ENCODE results near the gene POLA1. TPM values are rescaled to one million over a fixed set of nuclear protein-coding genes. Genes with fewer than 3 reads are reported as not detected.
A peak's percentile ranks its signal among the peaks of the same experiment; 100 is the strongest.
"Not testable (repeated sequence)": the region's sequence is repeated elsewhere in the genome, so short reads cannot be mapped to it uniquely, and the experiment has no call there.

The POLA1 gene
- total RNA-seq, 2 donors from 2014 or later = 24.4 to 53.6 TPM

DNA sequence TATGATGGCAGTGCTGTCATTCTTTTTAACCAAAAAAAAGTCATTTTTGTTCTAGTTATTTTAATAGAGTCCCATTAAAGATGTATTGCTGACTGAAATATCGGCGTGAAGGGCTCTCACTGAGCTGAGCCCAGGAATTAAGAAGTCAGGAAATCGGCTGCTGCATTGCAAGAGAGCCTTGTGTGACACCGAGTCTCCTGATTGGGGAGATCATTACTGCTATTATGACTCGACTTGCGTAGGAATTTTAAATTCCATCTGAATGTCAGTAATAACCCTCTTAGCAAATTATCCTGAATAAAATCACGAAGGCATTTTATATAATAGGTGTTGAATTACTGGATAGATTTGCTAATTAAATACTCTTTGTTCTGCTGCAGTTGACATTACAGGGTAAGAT is 111.5 kb downstream of the POLA1 start:
- Histone ChIP-seq H3K4me3 (ENCODE audit: low read length) (no peak overlapping the region), H3K36me3 (ENCODE audit: control insufficient read depth, insufficient read depth, low read length) (no peaks in the 10 kb centered on the region), H3K9me3 (ENCODE audit: control insufficient read depth, low read length) (no peaks in the 10 kb centered on the region), H3K27me3 (ENCODE audit: control insufficient read depth, insufficient read depth, low read length, poor library complexity, severe bottlenecking) (no peaks in the 10 kb centered on the region), H3K9ac (ENCODE audit: extremely low read depth, low read length, poor library complexity, severe bottlenecking) (no peak overlapping the region), H3K27ac (ENCODE audit: low read depth, low read length) (no peak overlapping the region), H3K4me1 (ENCODE audit: control insufficient read depth, insufficient read depth, low read length) (no peaks in the 10 kb centered on the region)
- H3K36me3 Mint-ChIP-seq (ENCODE audit: low read depth) = peaks cover 25% of the 10 kb centered on the region
- WGBS, 2 experiments (ENCODE audit: insufficient coverage in 1 of 2, insufficient read length in 1 of 2) = 100% methylated on average over 2 to 4 of the region's 7 CpGs
- TF ChIP-seq, protein P1, sequence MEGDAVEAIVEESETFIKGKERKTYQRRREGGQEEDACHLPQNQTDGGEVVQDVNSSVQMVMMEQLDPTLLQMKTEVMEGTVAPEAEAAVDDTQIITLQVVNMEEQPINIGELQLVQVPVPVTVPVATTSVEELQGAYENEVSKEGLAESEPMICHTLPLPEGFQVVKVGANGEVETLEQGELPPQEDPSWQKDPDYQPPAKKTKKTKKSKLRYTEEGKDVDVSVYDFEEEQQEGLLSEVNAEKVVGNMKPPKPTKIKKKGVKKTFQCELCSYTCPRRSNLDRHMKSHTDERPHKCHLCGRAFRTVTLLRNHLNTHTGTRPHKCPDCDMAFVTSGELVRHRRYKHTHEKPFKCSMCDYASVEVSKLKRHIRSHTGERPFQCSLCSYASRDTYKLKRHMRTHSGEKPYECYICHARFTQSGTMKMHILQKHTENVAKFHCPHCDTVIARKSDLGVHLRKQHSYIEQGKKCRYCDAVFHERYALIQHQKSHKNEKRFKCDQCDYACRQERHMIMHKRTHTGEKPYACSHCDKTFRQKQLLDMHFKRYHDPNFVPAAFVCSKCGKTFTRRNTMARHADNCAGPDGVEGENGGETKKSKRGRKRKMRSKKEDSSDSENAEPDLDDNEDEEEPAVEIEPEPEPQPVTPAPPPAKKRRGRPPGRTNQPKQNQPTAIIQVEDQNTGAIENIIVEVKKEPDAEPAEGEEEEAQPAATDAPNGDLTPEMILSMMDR (conservative IDR thresholded peaks at IDR 0.05) = no peak
- no peaks in the 10 kb centered on the region for H3K4me1 Mint-ChIP-seq
- no peaks in the 10 kb centered on the region for H3K9me3 Mint-ChIP-seq
- H3K27ac Mint-ChIP-seq = peak overlapping the region; percentile 13
- H3K4me3 Mint-ChIP-seq = no peak overlapping the region
- DNase-seq = no peak
- no peaks in the 10 kb centered on the region for H3K27me3 Mint-ChIP-seq (ENCODE audit: insufficient read depth)

DNA sequence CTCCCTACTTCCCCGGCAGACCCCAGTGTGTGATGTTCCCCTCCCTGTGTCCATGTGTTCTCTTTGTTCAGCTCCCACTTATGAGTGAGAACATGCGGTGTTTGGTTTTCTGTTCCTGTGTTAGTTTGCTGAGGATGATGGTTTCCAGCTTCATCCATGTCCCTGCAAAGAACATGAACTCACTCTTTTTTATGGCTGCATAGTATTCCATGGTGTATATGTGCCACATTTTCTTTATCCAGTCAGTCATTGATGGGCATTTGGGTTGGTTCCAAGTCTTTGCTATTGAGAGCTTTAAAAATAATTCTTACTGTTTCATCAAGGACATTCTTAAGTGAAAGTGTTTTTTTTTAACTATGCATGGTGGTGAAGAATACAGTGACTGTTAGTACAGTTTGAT is 126.1 kb downstream of the POLA1 start:
- not testable (repeated sequence) for H3K27ac Mint-ChIP-seq; H3K27me3 ChIP-seq (ENCODE audit: control insufficient read depth, insufficient read depth, low read length, poor library complexity, severe bottlenecking); H3K4me1 ChIP-seq (ENCODE audit: control insufficient read depth, insufficient read depth, low read length); H3K27me3 Mint-ChIP-seq (ENCODE audit: insufficient read depth); H3K4me3 ChIP-seq (ENCODE audit: low read length); DNase-seq; H3K4me3 Mint-ChIP-seq; H3K9me3 ChIP-seq (ENCODE audit: control insufficient read depth, low read length); H3K9me3 Mint-ChIP-seq; H3K4me1 Mint-ChIP-seq; H3K27ac ChIP-seq (ENCODE audit: low read depth, low read length); H3K9ac ChIP-seq (ENCODE audit: extremely low read depth, low read length, poor library complexity, severe bottlenecking)
- peaks cover 48% of the 10 kb centered on the region for H3K36me3 Mint-ChIP-seq (ENCODE audit: low read depth)
- peaks cover 15% of the 10 kb centered on the region for H3K36me3 ChIP-seq (ENCODE audit: control insufficient read depth, insufficient read depth, low read length)
- 100% methylated on average over 1 of the region's 2 CpGs; no CpG with 5 or more reads in 1 of the 2 experiments for WGBS, 2 experiments (ENCODE audit: insufficient coverage in 1 of 2, insufficient read length in 1 of 2)

DNA sequence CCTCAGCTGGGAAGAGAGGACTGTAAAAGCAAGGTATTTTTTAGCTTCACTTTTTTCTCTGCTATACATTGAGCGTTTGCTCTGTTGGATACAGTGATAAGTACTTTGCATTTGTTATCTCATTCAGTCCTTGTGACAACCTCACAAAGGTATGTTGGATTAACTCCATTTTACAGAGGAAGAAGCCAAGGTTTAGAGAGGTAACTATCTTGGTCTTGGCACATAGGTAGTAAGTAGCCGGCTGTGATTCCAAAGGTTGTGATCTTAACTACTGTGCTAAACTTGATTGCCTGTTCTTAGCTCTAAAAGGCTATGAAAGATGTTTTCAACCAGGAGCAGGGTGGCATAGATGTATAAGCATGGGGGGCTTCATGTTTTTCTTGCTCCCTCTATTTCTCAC is 134.4 kb downstream of the POLA1 start:
- Histone ChIP-seq H3K9ac (ENCODE audit: extremely low read depth, low read length, poor library complexity, severe bottlenecking) (no peak overlapping the region), H3K9me3 (ENCODE audit: control insufficient read depth, low read length) (no peaks in the 10 kb centered on the region), H3K36me3 (ENCODE audit: control insufficient read depth, insufficient read depth, low read length) (peaks cover 37% of the 10 kb centered on the region), H3K4me1 (ENCODE audit: control insufficient read depth, insufficient read depth, low read length) (no peaks in the 10 kb centered on the region), H3K27ac (ENCODE audit: low read depth, low read length) (no peak overlapping the region), H3K4me3 (ENCODE audit: low read length) (no peak overlapping the region), H3K27me3 (ENCODE audit: control insufficient read depth, insufficient read depth, low read length, poor library complexity, severe bottlenecking) (no peaks in the 10 kb centered on the region)
- H3K4me3 Mint-ChIP-seq = no peak overlapping the region
- H3K4me1 Mint-ChIP-seq = peaks cover 16% of the 10 kb centered on the region
- DNase-seq = no peak
- TF ChIP-seq, protein P1 (conservative IDR thresholded peaks at IDR 0.05) = no peak
- 92% methylated on average over 1 of the region's 2 CpGs; no CpG with 5 or more reads in 1 of the 2 experiments for WGBS, 2 experiments (ENCODE audit: insufficient coverage in 1 of 2, insufficient read length in 1 of 2)
- H3K27ac Mint-ChIP-seq = no peak overlapping the region
- peaks cover 3% of the 10 kb centered on the region for H3K9me3 Mint-ChIP-seq
- no peaks in the 10 kb centered on the region for H3K27me3 Mint-ChIP-seq (ENCODE audit: insufficient read depth)
- H3K36me3 Mint-ChIP-seq (ENCODE audit: low read depth) = peaks cover 51% of the 10 kb centered on the region

DNA sequence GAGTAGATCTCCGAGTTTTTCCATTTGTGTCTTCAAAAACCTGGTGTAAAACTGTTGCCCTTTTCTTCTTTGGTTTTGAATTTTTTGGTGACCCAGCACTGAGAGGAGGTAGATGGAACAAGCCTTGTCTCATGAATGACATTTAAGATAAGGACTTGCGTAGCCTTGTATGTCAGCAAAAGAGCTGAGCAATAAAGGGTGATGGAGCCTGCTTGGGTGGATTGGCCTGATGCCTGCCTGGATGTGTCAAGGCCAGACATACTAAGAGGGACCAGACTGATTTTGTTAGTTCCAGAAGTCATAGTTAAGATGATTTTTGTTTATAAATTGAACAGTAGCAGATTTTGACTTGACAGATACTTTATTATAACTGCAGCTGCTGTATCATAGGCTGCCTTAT is 134.9 kb downstream of the POLA1 start:
- Mint-ChIP-seq H3K27me3 (ENCODE audit: insufficient read depth) (no peaks in the 10 kb centered on the region), H3K27ac (peak overlapping the region; percentile 22), H3K4me1 (peaks cover 16% of the 10 kb centered on the region), H3K36me3 (ENCODE audit: low read depth) (peaks cover 55% of the 10 kb centered on the region), H3K4me3 (no peak overlapping the region), H3K9me3 (peaks cover 3% of the 10 kb centered on the region)
- H3K9ac ChIP-seq (ENCODE audit: extremely low read depth, low read length, poor library complexity, severe bottlenecking) = no peak overlapping the region
- WGBS, 2 experiments (ENCODE audit: insufficient coverage in 1 of 2, insufficient read length in 1 of 2) = 97% methylated on average over 2 of the region's 2 CpGs; no CpG with 5 or more reads in 1 of the 2 experiments
- no peak for DNase-seq
- peaks cover 40% of the 10 kb centered on the region for H3K36me3 ChIP-seq (ENCODE audit: control insufficient read depth, insufficient read depth, low read length)
- H3K27ac ChIP-seq (ENCODE audit: low read depth, low read length) = no peak overlapping the region
- H3K27me3 ChIP-seq (ENCODE audit: control insufficient read depth, insufficient read depth, low read length, poor library complexity, severe bottlenecking) = no peaks in the 10 kb centered on the region
- H3K4me3 ChIP-seq (ENCODE audit: low read length) = no peak overlapping the region
- H3K9me3 ChIP-seq (ENCODE audit: control insufficient read depth, low read length) = no peaks in the 10 kb centered on the region
- TF ChIP-seq, protein P1 (conservative IDR thresholded peaks at IDR 0.05) = no peak
- H3K4me1 ChIP-seq (ENCODE audit: control insufficient read depth, insufficient read depth, low read length) = no peaks in the 10 kb centered on the region
